ENCODE measurements around the gene NSUN7.
A peak's percentile ranks its signal among the peaks of the same experiment; 100 is the strongest.

DNA sequence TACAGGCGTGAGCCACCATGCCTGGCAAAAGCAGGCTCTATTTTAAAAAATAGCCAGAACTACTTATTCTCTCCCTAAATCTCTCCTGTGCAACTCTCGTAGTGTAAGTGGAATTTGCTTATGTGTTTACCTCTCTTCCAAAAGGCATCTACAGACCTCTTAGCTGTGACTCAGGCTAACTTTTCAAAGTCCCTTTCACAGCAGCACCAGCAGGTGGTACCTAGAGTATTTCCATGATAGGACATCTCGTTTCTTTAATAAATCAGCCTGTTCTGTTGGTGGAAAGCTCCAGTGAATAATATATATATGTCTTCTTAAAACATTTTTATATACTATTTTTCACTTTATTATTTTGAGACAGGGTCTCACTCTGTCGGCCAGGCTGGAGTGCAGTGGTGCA lies 89.0 kb downstream of the NSUN7 start:
- TF ChIP-seq, protein P1, sequence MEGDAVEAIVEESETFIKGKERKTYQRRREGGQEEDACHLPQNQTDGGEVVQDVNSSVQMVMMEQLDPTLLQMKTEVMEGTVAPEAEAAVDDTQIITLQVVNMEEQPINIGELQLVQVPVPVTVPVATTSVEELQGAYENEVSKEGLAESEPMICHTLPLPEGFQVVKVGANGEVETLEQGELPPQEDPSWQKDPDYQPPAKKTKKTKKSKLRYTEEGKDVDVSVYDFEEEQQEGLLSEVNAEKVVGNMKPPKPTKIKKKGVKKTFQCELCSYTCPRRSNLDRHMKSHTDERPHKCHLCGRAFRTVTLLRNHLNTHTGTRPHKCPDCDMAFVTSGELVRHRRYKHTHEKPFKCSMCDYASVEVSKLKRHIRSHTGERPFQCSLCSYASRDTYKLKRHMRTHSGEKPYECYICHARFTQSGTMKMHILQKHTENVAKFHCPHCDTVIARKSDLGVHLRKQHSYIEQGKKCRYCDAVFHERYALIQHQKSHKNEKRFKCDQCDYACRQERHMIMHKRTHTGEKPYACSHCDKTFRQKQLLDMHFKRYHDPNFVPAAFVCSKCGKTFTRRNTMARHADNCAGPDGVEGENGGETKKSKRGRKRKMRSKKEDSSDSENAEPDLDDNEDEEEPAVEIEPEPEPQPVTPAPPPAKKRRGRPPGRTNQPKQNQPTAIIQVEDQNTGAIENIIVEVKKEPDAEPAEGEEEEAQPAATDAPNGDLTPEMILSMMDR (conservative IDR thresholded peaks at IDR 0.05 in 1 of 2, IDR thresholded peaks at IDR 0.05 in 1 of 2; ENCODE audit: low read depth in 1 of 2, low read length in 2 of 2): peak in 1 of 2 donors; percentile 6
- TF ChIP-seq EZH2 (IDR thresholded peaks at IDR 0.05; ENCODE audit: low read length, missing control alignments): no peak

Measured in fibroblast of lung (primary cell).